GM19324 (cell line): ENCODE data around the gene NIPSNAP2.
"Not testable (repeated sequence)": the region's sequence is repeated elsewhere in the genome, so short reads cannot be mapped to it uniquely, and the experiment has no call there.

Source experiments
- ATAC-seq: cut with Tn5 transposase; IDR thresholded peaks from one replicate; pipeline ENCODE4 v1.9.1; 2021; ENCODE audit warnings: mild to moderate bottlenecking, moderate library complexity; ENCODE audit not compliant: unreplicated experiment, low FRiP score

NIPSNAP2 gene

DNA sequence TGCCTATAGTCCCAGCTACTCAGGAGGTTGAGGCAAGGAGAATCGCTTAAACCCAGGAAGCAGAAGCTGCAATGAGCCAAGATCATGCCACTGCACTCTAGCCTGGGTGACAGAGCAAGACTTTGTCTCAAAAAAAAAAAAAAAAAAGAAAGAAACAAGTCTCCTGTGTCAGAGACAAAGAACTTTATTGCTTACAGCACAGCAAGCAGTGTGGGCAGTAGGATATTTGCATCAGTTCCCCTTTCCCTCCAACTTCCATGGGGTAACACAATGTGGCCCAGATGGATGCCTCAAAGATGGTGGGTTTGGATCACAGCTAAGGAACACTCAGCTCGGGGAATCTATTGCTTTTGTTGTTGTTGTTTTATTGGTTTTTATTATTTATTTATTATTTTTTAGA is 81.4 kb downstream of the NIPSNAP2 start:
- not testable (repeated sequence) for ATAC-seq

GRCh38 chr7:56046721-56047445 is 82.5 kb downstream of the NIPSNAP2 start:
- no peak for ATAC-seq

DNA sequence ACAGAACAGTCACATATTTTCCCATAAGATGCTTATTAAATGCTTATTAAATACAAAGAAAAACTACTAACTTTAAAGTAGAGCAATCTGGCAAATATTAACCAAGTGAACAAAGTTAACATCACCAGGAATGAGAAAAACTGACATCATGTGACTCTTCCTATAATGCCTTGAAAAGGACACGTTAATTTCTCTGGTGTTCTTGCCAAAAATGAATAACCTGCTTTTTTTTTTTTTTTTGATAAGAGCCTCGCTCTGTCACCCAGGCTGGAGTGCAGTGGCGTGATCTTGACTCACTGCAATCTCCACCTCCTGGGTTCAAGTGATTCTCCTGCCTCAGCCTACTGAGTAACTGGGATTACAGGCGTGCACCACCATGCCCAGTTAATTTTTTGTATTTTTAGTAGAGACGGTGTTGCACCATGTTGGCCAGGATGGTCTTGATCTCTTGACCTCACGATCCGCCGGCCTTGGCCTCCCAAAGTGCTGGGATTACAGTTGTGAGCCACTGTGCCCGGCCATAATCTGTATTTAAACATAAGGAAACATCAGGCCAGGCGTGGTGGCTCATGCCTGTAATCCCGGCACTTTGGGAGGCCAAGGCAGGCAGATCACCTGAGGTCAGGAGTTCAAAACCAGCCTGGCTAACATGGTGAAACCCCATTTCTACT is 83.2 kb downstream of the NIPSNAP2 start:
- not testable (repeated sequence) for ATAC-seq

DNA sequence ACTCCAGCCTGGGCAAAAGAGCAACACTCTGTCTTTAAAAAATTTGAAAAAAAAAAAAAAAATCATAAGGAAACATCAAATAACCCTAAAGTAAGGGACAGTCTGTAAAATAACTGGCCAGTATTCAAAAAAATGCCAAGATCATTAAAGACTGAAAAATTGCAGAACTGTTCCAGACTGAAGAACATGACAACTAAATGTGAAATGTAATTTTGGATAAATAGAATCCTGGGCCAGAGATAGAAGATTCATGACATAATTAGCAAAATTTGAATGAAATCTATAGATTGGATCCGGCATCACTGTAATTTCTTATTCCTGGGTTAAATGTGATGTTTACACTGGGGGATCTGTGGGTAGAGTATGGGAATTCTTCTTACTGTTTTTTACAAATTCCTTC is 83.9 kb downstream of the NIPSNAP2 start:
- no peak for ATAC-seq

GRCh38 chr7:56048763-56049162 is 84.4 kb downstream of the NIPSNAP2 start:
- not testable (repeated sequence) for ATAC-seq
